ENCODE data around the gene TCEAL5. TPM values are rescaled to one million over a fixed set of nuclear protein-coding genes. Genes with fewer than 3 reads are reported as not detected.

TCEAL5 gene
- total and polyA plus RNA-seq, 2 donors (not counting 1 experiment from before 2014, with no cell fraction given) = not detected

- no peak overlapping the region for H3K9ac ChIP-seq (ENCODE audit: insufficient read depth, low read length)
- H3K36me3 ChIP-seq (ENCODE audit: control insufficient read depth, insufficient read depth, low read length) = no peaks in the 10 kb centered on the region
- no peak overlapping the region for H3K27ac ChIP-seq (ENCODE audit: insufficient read depth, low read length)
- no peak for TF ChIP-seq CTCF (conservative IDR thresholded peaks at IDR 0.05 in 1 of 2, IDR thresholded peaks at IDR 0.05 in 1 of 2; ENCODE audit: low read depth in 1 of 2, low read length in 2 of 2)
- no peak for TF ChIP-seq EZH2 (IDR thresholded peaks at IDR 0.05; ENCODE audit: low read length, missing control alignments)
- no peaks in the 10 kb centered on the region for H3K4me1 ChIP-seq (ENCODE audit: control insufficient read depth, extremely low read depth, insufficient read depth, low read length)
- H3K4me2 ChIP-seq (ENCODE audit: extremely low read depth, insufficient read depth, low read length) = no peak overlapping the region
- no peak for DNase-seq (ENCODE audit: low read depth in 2 of 2)
- no peaks in the 10 kb centered on the region for H3K79me2 ChIP-seq (ENCODE audit: control insufficient read depth, insufficient read depth, low read length)
- no peaks in the 10 kb centered on the region for H4K20me1 ChIP-seq (ENCODE audit: control insufficient read depth, extremely low read depth, insufficient read depth, low read length)
- no peak overlapping the region for H3K4me3 ChIP-seq (replicated peaks in 1 of 4; ENCODE audit: control extremely low read depth in 1 of 4, insufficient read depth in 1 of 4, low read depth in 3 of 4, low read length in 4 of 4)
- H3K27me3 ChIP-seq (ENCODE audit: control insufficient read depth, insufficient read depth, low read length) = no peaks in the 10 kb centered on the region
- no peak overlapping the region for H2AFZ ChIP-seq (ENCODE audit: low read length)
- no peaks in the 10 kb centered on the region for H3K9me3 ChIP-seq (ENCODE audit: control insufficient read depth, insufficient read depth, low read depth, low read length)
Measured at GRCh38 chrX:103293118-103293517, 16.6 kb upstream of the TCEAL5 start.

GRCh38 chrX:103279624-103280023 is 3.1 kb upstream of the TCEAL5 start:
- no peak overlapping the region for H3K4me2 ChIP-seq (ENCODE audit: extremely low read depth, insufficient read depth, low read length)
- H3K9me3 ChIP-seq (ENCODE audit: control insufficient read depth, insufficient read depth, low read depth, low read length) = no peaks in the 10 kb centered on the region
- no peak overlapping the region for H3K9ac ChIP-seq (ENCODE audit: insufficient read depth, low read length)
- DNase-seq (ENCODE audit: low read depth in 2 of 2) = no peak
- no peaks in the 10 kb centered on the region for H3K4me1 ChIP-seq (ENCODE audit: control insufficient read depth, extremely low read depth, insufficient read depth, low read length)
- TF ChIP-seq CTCF (conservative IDR thresholded peaks at IDR 0.05 in 1 of 2, IDR thresholded peaks at IDR 0.05 in 1 of 2; ENCODE audit: low read depth in 1 of 2, low read length in 2 of 2) = no peak
- TF ChIP-seq EZH2 (IDR thresholded peaks at IDR 0.05; ENCODE audit: low read length, missing control alignments) = no peak
- H3K79me2 ChIP-seq (ENCODE audit: control insufficient read depth, insufficient read depth, low read length) = no peaks in the 10 kb centered on the region
- no peak overlapping the region for H2AFZ ChIP-seq (ENCODE audit: low read length)
- H3K36me3 ChIP-seq (ENCODE audit: control insufficient read depth, insufficient read depth, low read length) = no peaks in the 10 kb centered on the region
- H4K20me1 ChIP-seq (ENCODE audit: control insufficient read depth, extremely low read depth, insufficient read depth, low read length) = no peaks in the 10 kb centered on the region
- peaks cover 20% of the 10 kb centered on the region for H3K27me3 ChIP-seq (ENCODE audit: control insufficient read depth, insufficient read depth, low read length)
- H3K4me3 ChIP-seq (replicated peaks in 1 of 4; ENCODE audit: control extremely low read depth in 1 of 4, insufficient read depth in 1 of 4, low read depth in 3 of 4, low read length in 4 of 4) = no peak overlapping the region
- no peak overlapping the region for H3K27ac ChIP-seq (ENCODE audit: insufficient read depth, low read length)

- Histone ChIP-seq H3K9me3 (ENCODE audit: control insufficient read depth, insufficient read depth, low read depth, low read length) (no peaks in the 10 kb centered on the region), H3K79me2 (ENCODE audit: control insufficient read depth, insufficient read depth, low read length) (no peaks in the 10 kb centered on the region), H4K20me1 (ENCODE audit: control insufficient read depth, extremely low read depth, insufficient read depth, low read length) (no peaks in the 10 kb centered on the region), H3K9ac (ENCODE audit: insufficient read depth, low read length) (no peak overlapping the region), H3K4me1 (ENCODE audit: control insufficient read depth, extremely low read depth, insufficient read depth, low read length) (no peaks in the 10 kb centered on the region), H3K27me3 (ENCODE audit: control insufficient read depth, insufficient read depth, low read length) (peaks cover 20% of the 10 kb centered on the region), H3K4me2 (ENCODE audit: extremely low read depth, insufficient read depth, low read length) (no peak overlapping the region), H2AFZ (ENCODE audit: low read length) (no peak overlapping the region), H3K36me3 (ENCODE audit: control insufficient read depth, insufficient read depth, low read length) (no peaks in the 10 kb centered on the region), H3K4me3 (replicated peaks in 1 of 4; ENCODE audit: control extremely low read depth in 1 of 4, insufficient read depth in 1 of 4, low read depth in 3 of 4, low read length in 4 of 4) (no peak overlapping the region), H3K27ac (ENCODE audit: insufficient read depth, low read length) (no peak overlapping the region)
- DNase-seq (ENCODE audit: low read depth in 2 of 2) = no peak
- no peak for TF ChIP-seq EZH2 (IDR thresholded peaks at IDR 0.05; ENCODE audit: low read length, missing control alignments)
- TF ChIP-seq CTCF (conservative IDR thresholded peaks at IDR 0.05 in 1 of 2, IDR thresholded peaks at IDR 0.05 in 1 of 2; ENCODE audit: low read depth in 1 of 2, low read length in 2 of 2) = no peak
Measured at GRCh38 chrX:103275947-103276567, 493 bp downstream of the TCEAL5 start.

All from fibroblast of lung (primary cell).